Measurements from ENCODE around the gene ZFY. TPM values are rescaled to one million over a fixed set of nuclear protein-coding genes. Genes with fewer than 3 reads are reported as not detected.

ZFY gene
- total and polyA plus RNA-seq, 2 of the 8 experiments (the other 6 are each of a cell fraction or from before 2014, with no cell fraction given) = 1.5 to 8.9 TPM

DNA sequence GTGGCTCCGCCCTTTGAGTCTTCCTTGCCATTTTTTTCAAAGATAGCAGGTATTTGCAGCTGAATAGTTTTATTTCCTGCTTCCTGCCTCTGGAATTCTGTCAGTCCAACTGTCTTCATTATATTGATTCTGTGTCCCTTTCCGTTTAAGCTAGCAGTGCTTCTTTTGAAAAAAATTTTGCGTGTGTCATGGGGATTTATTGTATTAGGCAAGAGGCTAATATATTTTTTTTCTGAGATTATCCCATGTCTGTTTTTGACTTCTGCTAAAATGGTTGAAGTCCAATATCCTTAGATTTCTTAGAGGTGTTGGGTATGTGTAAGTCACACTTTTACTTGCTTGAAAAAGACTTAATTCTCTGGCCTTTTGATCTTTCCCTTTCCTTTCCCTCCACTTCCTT, 20.4 kb downstream of the ZFY start:
- no peak overlapping the region for H3K27ac ChIP-seq (ENCODE audit: low read depth, low read length)
- no peaks in the 10 kb centered on the region for H3K27me3 ChIP-seq (replicated peaks in 1 of 4; ENCODE audit: control insufficient read depth in 3 of 4, extremely low read depth in 1 of 4, insufficient read depth in 3 of 4, low read length in 3 of 4)
- H3K79me1 ChIP-seq (ENCODE audit: low read depth, low read length) = no peaks in the 10 kb centered on the region
- no peak overlapping the region for H3K4me2 ChIP-seq (ENCODE audit: insufficient read depth in 1 of 2, low read depth in 2 of 2, low read length in 2 of 2)
- no peak overlapping the region for H2BK120ac ChIP-seq (replicated peaks; ENCODE audit: low read depth, low read length)
- H3K56ac ChIP-seq (replicated peaks; ENCODE audit: insufficient read length, low read depth, low read length) = no peak overlapping the region
- H3K36me3 ChIP-seq (ENCODE audit: control insufficient read depth in 2 of 4, insufficient read depth in 4 of 4, low read length in 3 of 4) = peaks cover 0 to 8% (median 2%) of the 10 kb centered on the region in 4 experiments; a peak in 5 of 8 replicates
- TF ChIP-seq, protein P1, sequence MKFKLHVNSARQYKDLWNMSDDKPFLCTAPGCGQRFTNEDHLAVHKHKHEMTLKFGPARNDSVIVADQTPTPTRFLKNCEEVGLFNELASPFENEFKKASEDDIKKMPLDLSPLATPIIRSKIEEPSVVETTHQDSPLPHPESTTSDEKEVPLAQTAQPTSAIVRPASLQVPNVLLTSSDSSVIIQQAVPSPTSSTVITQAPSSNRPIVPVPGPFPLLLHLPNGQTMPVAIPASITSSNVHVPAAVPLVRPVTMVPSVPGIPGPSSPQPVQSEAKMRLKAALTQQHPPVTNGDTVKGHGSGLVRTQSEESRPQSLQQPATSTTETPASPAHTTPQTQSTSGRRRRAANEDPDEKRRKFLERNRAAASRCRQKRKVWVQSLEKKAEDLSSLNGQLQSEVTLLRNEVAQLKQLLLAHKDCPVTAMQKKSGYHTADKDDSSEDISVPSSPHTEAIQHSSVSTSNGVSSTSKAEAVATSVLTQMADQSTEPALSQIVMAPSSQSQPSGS (IDR thresholded peaks at IDR 0.05; ENCODE audit: low read length) = no peak
- no peak for TF ChIP-seq SP2 (IDR thresholded peaks at IDR 0.05; ENCODE audit: low read length)
- TF ChIP-seq, protein P2, sequence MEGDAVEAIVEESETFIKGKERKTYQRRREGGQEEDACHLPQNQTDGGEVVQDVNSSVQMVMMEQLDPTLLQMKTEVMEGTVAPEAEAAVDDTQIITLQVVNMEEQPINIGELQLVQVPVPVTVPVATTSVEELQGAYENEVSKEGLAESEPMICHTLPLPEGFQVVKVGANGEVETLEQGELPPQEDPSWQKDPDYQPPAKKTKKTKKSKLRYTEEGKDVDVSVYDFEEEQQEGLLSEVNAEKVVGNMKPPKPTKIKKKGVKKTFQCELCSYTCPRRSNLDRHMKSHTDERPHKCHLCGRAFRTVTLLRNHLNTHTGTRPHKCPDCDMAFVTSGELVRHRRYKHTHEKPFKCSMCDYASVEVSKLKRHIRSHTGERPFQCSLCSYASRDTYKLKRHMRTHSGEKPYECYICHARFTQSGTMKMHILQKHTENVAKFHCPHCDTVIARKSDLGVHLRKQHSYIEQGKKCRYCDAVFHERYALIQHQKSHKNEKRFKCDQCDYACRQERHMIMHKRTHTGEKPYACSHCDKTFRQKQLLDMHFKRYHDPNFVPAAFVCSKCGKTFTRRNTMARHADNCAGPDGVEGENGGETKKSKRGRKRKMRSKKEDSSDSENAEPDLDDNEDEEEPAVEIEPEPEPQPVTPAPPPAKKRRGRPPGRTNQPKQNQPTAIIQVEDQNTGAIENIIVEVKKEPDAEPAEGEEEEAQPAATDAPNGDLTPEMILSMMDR (IDR thresholded peaks at IDR 0.05; ENCODE audit: control extremely low read depth in 1 of 3, insufficient read depth in 1 of 3, low read depth in 1 of 3, low read length in 3 of 3) = no peak
- TF ChIP-seq HDAC2 (IDR thresholded peaks at IDR 0.05; ENCODE audit: borderline replicate concordance in 1 of 2, low read depth in 2 of 2, low read length in 2 of 2) = no peak
- no peak for TF ChIP-seq SIN3A (conservative IDR thresholded peaks at IDR 0.05 in 1 of 2, IDR thresholded peaks at IDR 0.05 in 1 of 2; ENCODE audit: low read depth in 1 of 2, low read length in 2 of 2)
- no peak overlapping the region for H2AFZ ChIP-seq (ENCODE audit: low read length)
- no peak overlapping the region for H4K8ac ChIP-seq (ENCODE audit: extremely low read depth, insufficient read depth, low read length)
- H3K4ac ChIP-seq (replicated peaks; ENCODE audit: insufficient read length, low read depth, low read length) = no peak overlapping the region
- H3K9me3 ChIP-seq (ENCODE audit: insufficient read depth in 2 of 2, low read depth in 1 of 2, low read length in 1 of 2) = no peaks in the 10 kb centered on the region; a peak in 1 of 4 replicates
- H4K5ac ChIP-seq (ENCODE audit: insufficient read length, low read depth, low read length) = no peak overlapping the region
- ChIA-PET POLR2A (ENCODE audit: partially characterized antibody) (no interaction called here), CTCF (ENCODE audit: partially characterized antibody) (interaction anchor here (0.6 to 0.8 kb wide), 2 partner anchors 8 to 156 kb away, joined by 3 to 4 read pairs; no protein-coding TSS in a partner anchor)
- H3K23ac ChIP-seq (ENCODE audit: insufficient read length) = no peak overlapping the region
- no peaks in the 10 kb centered on the region for H3K23me2 ChIP-seq (ENCODE audit: low read depth, low read length)
- WGBS, 2 experiments (ENCODE audit: extremely low coverage in 1 of 2, insufficient coverage in 1 of 2, insufficient read length in 1 of 2, insufficient replicate concordance in 2 of 2, low coverage in 1 of 2, low lambda C conversion rate in 2 of 2, missing lambda C conversion rate in 1 of 2) = 79% methylated on average over 3 of the region's 3 CpGs; no CpG with 5 or more reads in 1 of the 2 experiments
- no peak overlapping the region for H3K18ac ChIP-seq (ENCODE audit: extremely low read depth, low read length)
- no peak overlapping the region for H2BK5ac ChIP-seq (ENCODE audit: low read depth, low read length)
- DNase-seq (ENCODE audit: low read depth in 1 of 2, low spot score in 2 of 2) = no peak
- no peak overlapping the region for H2AK5ac ChIP-seq (ENCODE audit: low read depth, low read length)
- no peak for FAIRE-seq
- no peak overlapping the region for H3K9ac ChIP-seq (replicated peaks in 1 of 4; ENCODE audit: extremely low read depth in 1 of 4, low read depth in 3 of 4, low read length in 3 of 4)
- H2BK20ac ChIP-seq (ENCODE audit: low read length) = no peak overlapping the region
- H3K4me1 ChIP-seq (replicated peaks in 1 of 4; ENCODE audit: control insufficient read depth in 3 of 4, insufficient read depth in 4 of 4, low read length in 3 of 4) = no peaks in the 10 kb centered on the region
- no peak overlapping the region for H2BK12ac ChIP-seq (ENCODE audit: low read depth, low read length)
- no peak overlapping the region for H2BK15ac ChIP-seq (ENCODE audit: low read length)
- H3K79me2 ChIP-seq (ENCODE audit: control insufficient read depth in 1 of 2, insufficient read depth in 2 of 2, low read length in 2 of 2) = peaks cover 0 to 14% of the 10 kb centered on the region in 2 experiments; a peak in 2 of 4 replicates
- H4K20me1 ChIP-seq (replicated peaks in 1 of 2; ENCODE audit: control insufficient read depth in 1 of 2, insufficient read depth in 2 of 2, low read length in 2 of 2) = no peaks in the 10 kb centered on the region
- no peak overlapping the region for H3K14ac ChIP-seq (ENCODE audit: insufficient read length)
- H3K4me3 ChIP-seq (ENCODE audit: extremely low read depth in 1 of 4, insufficient read depth in 2 of 4, low read depth in 3 of 4, low read length in 4 of 4) = no peak overlapping the region
- H4K91ac ChIP-seq (replicated peaks; ENCODE audit: insufficient read length, low read length) = no peak overlapping the region

Measured in H1 (cell line).